ENCODE measurements around the gene DACH2. TPM values are rescaled to one million over a fixed set of nuclear protein-coding genes. Genes with fewer than 3 reads are reported as not detected.

DACH2 gene
- total RNA-seq, 1 experiment from 2014 or later: 2.7 TPM

DNA sequence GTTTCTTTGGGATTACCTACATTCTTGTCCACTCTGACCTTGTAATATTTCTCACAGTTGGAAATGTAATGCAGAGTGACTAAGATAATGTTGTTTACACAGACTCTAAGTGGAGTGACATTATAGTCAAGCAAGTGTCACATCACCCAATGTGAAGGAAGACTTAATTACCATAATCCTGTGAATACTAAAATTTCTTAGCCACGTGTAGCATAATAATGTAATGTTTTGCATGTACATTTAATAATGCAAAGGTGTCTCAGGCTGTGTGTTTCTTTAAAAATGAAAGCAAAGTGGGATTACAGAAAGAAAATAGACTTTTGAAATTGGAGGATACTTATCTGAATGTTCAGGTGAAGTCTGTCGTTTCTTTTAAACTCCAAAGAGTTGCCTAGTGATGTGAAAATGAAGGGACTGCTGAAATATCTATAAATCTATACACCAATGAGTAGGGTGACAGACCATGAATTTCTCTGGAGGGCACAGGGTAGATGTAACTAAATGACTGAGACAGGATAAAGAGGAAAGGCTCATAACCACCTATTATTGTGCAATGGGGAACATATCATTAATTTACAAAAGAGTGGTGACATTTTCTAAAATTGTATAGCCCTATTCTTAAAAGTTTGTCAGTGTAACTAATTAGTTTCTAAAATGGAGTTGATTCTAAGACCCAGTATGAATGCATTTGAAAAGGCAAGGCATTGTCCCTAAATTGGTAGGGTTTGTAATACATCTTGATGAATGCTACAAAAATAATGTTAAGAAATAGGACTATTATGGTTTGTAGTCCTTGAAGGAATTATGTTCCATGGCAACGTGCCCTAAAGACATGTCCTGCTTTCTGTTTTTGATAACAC, 235.7 kb downstream of the DACH2 start:
- Histone ChIP-seq H3K4me3 (ENCODE audit: insufficient read depth, low read depth, low read length) (no peak overlapping the region), H3K36me3 (replicated peaks; ENCODE audit: control insufficient read depth, insufficient read depth, low read length) (no peaks in the 10 kb centered on the region), H3K27me3 (ENCODE audit: control insufficient read depth, insufficient read depth, low read length) (no peaks in the 10 kb centered on the region)
- no peak for DNase-seq

DNA sequence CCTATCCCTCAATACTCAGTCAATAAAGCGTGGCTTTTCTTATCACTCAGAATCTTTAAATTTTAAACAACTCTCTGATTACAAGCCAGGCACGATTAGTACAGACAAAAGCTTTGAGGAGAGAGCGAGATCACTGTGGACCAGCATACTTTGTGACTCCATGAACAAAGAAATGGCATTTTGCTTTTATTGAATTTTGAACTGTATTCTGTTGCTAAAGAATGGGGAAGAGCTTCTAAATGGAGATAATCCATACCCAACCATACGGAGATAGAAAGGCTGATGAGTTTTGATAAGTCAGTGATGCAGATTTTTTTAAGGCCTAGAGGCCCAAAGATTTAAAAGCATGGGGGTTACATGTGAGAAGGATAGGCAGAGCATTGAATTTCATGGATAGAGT, 259.1 kb downstream of the DACH2 start:
- Histone ChIP-seq H3K36me3 (replicated peaks; ENCODE audit: control insufficient read depth, insufficient read depth, low read length) (no peaks in the 10 kb centered on the region), H3K27me3 (ENCODE audit: control insufficient read depth, insufficient read depth, low read length) (no peaks in the 10 kb centered on the region), H3K4me3 (ENCODE audit: insufficient read depth, low read depth, low read length) (no peak overlapping the region)
- no peak for DNase-seq

DNA sequence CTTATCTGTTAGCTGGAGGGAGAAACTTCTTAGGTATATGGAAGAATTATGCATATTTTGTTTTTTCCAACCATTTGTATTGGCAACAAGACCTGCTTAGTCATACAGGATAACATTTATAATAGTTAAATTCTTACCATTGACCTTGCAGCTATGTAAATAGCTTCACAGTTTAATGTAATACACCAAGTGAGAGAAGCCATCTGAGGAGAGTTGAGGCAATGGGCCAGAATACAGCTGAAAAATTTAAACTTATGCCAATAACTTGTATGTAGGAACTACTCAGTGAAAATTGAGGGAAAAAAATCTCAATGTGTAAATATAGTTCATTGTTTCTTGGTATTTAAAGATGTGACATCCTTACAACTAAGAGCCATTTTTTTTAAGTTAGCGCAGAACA, 273.5 kb downstream of the DACH2 start:
- H3K4me3 ChIP-seq (ENCODE audit: insufficient read depth, low read depth, low read length): no peak overlapping the region
- DNase-seq: no peak
- H3K27me3 ChIP-seq (ENCODE audit: control insufficient read depth, insufficient read depth, low read length): no peaks in the 10 kb centered on the region
- H3K36me3 ChIP-seq (replicated peaks; ENCODE audit: control insufficient read depth, insufficient read depth, low read length): no peaks in the 10 kb centered on the region

DNA sequence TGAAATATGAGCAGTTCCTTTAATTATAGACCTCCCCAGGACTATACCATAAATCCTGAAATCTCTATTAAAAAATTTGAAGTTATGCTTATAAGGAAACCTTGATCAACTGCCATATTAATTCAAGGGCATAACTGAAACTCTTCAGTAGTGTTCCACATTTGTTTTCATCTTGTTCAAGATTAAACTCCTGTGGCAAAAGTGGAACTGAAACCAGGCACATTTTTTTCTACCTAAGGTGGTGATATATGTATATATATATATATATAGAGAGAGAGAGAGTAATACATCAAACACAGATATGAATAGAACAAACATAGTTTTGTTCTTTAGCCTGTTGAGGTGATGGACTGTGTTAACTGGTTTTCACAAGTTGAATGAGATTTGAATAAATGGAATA, 287.9 kb downstream of the DACH2 start:
- Histone ChIP-seq H3K36me3 (replicated peaks; ENCODE audit: control insufficient read depth, insufficient read depth, low read length) (no peaks in the 10 kb centered on the region), H3K27me3 (ENCODE audit: control insufficient read depth, insufficient read depth, low read length) (no peaks in the 10 kb centered on the region), H3K4me3 (ENCODE audit: insufficient read depth, low read depth, low read length) (no peak overlapping the region)
- no peak for DNase-seq

DNA sequence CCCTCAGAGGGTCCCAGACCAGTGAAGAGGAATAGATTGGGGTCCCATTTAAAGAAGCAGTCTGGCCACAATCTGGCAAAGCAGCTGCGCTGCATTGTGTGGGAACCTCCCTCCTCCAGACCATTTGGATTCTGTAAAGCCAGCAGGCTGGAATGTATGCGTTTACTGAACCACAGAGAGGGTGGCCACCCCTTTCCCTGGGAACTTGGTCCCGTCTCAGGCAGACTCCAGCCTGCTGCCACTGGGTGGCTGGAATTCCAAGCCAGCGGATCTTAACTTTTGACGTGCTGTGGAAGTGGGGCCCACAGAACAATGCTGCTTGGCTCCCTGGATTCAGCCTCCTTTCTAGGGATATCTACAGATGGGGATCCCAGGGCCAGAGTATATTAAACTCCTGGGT, 307.2 kb downstream of the DACH2 start:
- Histone ChIP-seq H3K27me3 (ENCODE audit: control insufficient read depth, insufficient read depth, low read length) (no peaks in the 10 kb centered on the region), H3K4me3 (ENCODE audit: insufficient read depth, low read depth, low read length) (no peak overlapping the region), H3K36me3 (replicated peaks; ENCODE audit: control insufficient read depth, insufficient read depth, low read length) (no peaks in the 10 kb centered on the region)
- DNase-seq: no peak

DNA sequence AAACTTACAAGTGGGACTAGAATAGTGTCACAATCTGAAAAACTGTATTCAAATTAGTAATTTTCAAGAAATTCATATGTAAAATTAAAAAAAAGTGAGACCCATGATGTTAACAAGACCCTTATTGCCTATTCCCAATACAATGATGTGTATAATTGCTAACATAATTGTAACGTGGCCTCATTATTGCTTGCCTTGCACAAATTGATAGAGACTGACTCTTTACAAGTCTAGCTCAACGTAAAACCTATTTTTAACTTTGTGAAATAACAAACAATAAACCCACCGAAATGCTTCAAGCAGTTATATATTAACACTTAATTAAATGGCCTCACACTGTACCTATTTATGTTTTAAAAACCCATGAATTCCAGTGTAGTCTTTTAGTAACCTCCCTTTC, 312.5 kb downstream of the DACH2 start:
- no peak for DNase-seq
- Histone ChIP-seq H3K27me3 (ENCODE audit: control insufficient read depth, insufficient read depth, low read length) (no peaks in the 10 kb centered on the region), H3K4me3 (ENCODE audit: insufficient read depth, low read depth, low read length) (no peak overlapping the region), H3K36me3 (replicated peaks; ENCODE audit: control insufficient read depth, insufficient read depth, low read length) (no peaks in the 10 kb centered on the region)

DNA sequence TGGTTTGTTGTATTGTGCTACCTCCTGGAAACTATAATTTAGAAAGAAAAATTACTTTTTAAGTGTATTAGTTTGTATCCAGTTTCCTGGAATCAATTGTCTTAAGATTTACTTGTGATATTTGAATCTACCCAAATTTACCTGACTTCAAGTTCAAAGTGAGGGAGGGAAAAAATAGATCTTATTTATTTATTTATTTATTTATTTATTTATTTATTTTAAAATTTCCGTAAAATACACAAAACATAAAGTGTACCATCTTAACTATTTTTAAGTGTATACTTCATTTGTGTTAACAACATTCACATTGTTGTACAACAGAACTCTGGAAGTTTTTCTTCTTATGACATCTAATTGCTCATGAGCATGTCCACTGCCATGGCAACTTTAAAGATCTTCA, 356.0 kb downstream of the DACH2 start:
- no peaks in the 10 kb centered on the region for H3K27me3 ChIP-seq (ENCODE audit: control insufficient read depth, insufficient read depth, low read length)
- DNase-seq: no peak
- H3K4me3 ChIP-seq (ENCODE audit: insufficient read depth, low read depth, low read length): no peak overlapping the region

DNA sequence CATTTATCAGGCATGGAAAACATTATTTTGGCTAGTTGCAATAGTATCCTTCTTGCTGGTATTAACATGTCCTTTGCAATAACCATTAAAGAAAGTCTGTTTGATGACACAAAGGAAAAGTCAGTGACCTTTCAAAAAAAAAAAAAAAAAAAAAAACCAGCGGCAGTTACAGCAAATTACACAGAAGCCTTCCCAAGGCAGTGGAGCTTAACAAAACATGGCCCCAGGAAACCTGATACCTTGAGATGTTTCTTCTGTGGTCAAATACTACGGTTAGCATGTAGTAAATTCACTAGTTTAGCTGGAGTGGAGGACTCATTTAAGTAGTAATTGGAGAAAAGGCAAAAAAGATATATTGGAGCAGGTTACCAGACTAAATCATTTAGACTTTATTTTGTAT, 359.1 kb downstream of the DACH2 start:
- no peaks in the 10 kb centered on the region for H3K27me3 ChIP-seq (ENCODE audit: control insufficient read depth, insufficient read depth, low read length)
- no peaks in the 10 kb centered on the region for H3K36me3 ChIP-seq (replicated peaks; ENCODE audit: control insufficient read depth, insufficient read depth, low read length)
- no peak overlapping the region for H3K4me3 ChIP-seq (ENCODE audit: insufficient read depth, low read depth, low read length)
- no peak for DNase-seq

More for the DNA sequence above, 356.0 kb downstream of the DACH2 start:
- H3K36me3 ChIP-seq (replicated peaks; ENCODE audit: control insufficient read depth, insufficient read depth, low read length): no peaks in the 10 kb centered on the region

DNA sequence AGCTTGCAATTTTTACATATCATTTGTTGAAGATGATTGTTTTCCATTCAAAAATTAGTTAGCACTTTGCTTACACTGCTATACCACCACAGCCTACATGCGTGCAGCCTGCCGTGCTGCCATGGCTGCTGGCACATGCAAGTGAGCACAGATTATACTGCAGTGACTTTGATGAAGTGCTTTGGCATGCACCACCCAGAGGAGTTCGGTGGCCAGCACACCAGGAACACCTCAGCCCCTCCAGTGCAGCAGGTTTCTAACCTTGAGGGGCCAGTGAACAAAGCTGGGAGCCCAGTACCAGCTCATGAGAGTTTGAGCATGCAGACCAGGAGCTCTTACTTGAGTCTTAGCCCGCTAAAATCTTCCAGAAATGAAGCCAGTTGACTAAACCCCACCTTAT, 431.5 kb downstream of the DACH2 start:
- Histone ChIP-seq H3K27me3 (ENCODE audit: control insufficient read depth, insufficient read depth, low read length) (no peaks in the 10 kb centered on the region), H3K36me3 (replicated peaks; ENCODE audit: control insufficient read depth, insufficient read depth, low read length) (no peaks in the 10 kb centered on the region), H3K4me3 (ENCODE audit: insufficient read depth, low read depth, low read length) (no peak overlapping the region)
- DNase-seq: no peak

DNA sequence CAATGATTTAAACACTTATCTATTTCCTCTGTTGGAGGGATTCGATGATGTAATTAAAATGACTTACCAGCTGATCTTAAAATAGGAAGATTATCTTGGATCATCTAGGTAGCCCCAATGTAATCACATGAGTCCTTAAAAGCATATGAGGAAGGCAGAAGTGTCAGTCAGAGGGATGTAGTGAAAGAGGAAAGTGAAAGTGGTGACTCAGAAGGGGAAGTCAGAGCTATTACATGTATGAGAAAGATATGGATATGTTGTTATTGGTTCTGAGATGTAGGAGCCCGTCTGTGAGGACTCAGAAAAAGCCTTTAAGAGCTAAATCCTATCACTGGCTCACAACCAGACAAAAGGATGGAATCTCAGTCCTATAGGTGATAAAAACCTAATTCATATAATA, 456.4 kb downstream of the DACH2 start:
- Histone ChIP-seq H3K4me3 (ENCODE audit: insufficient read depth, low read depth, low read length) (no peak overlapping the region), H3K27me3 (ENCODE audit: control insufficient read depth, insufficient read depth, low read length) (no peaks in the 10 kb centered on the region), H3K36me3 (replicated peaks; ENCODE audit: control insufficient read depth, insufficient read depth, low read length) (no peaks in the 10 kb centered on the region)
- DNase-seq: no peak

DNA sequence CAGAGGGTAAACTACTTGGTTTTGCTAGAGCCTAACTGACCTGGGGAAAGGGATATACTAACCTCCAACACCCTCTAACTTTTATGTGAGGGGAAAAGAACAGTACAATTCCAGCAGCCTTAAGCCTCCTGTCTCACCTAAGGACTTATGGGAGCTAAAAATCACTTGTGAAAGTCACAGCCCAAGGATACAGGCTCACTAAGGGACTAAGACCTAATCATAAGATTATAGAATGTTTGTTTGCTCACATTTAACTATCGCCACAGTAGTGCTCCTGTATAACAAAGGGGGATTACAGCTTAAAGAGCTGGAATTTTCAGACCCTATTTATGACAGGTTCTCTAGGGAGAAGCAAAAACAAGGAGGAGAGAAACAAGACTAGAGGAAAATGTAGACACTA, 548.7 kb downstream of the DACH2 start:
- Histone ChIP-seq H3K4me3 (ENCODE audit: insufficient read depth, low read depth, low read length) (no peak overlapping the region), H3K36me3 (replicated peaks; ENCODE audit: control insufficient read depth, insufficient read depth, low read length) (no peaks in the 10 kb centered on the region), H3K27me3 (ENCODE audit: control insufficient read depth, insufficient read depth, low read length) (no peaks in the 10 kb centered on the region)
- DNase-seq: no peak

DNA sequence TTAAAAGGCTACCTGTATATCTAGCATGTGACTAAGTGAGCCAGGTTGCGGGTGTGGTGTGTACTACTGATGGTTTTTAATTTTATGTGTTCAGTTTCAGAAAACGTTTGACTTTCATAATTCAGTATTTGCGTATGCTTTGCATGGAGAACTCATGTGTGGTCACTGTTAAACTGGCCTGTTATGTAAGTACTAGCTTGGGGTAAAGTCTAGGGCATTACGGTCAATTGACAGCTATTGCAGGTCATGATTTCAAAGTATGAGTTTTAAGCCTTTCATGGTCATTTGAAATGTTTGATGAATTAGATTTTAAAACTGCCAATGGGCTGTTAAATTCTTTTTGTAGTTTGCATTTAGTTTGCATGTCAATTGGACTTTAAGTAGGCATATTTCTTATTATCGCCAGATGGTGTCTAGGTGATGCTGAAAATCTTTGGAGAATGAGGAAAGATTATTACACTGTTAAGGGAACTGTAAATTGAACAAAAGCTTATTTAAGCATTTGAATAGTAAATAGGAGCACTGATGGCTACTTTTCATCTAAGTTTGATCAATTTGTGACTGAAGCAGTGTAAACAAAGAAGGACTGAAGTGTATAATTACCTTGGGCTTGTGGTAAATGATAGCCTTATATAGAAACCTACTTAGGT, 563.4 kb downstream of the DACH2 start:
- Histone ChIP-seq H3K27me3 (ENCODE audit: control insufficient read depth, insufficient read depth, low read length) (no peaks in the 10 kb centered on the region), H3K4me3 (ENCODE audit: insufficient read depth, low read depth, low read length) (no peak overlapping the region), H3K36me3 (replicated peaks; ENCODE audit: control insufficient read depth, insufficient read depth, low read length) (no peaks in the 10 kb centered on the region)
- no peak for DNase-seq

DNA sequence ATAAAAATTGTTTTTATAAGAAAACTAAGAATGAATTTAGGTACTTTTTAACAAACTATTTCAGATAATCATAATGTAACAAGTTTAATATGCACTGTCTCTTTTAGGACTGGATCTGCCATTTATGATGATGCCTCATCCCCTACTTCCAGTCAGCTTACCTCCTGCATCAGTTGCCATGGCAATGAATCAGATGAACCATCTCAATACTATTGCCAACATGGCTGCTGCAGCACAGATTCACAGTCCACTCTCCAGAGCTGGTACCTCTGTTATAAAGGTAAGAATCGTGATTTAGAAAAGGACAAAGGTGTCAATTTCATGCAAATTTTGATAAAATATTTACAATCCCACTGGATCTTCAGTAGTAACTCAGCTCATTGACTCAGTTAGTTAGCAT, 566.2 kb downstream of the DACH2 start:
- H3K27me3 ChIP-seq (ENCODE audit: control insufficient read depth, insufficient read depth, low read length): no peaks in the 10 kb centered on the region
- no peak overlapping the region for H3K4me3 ChIP-seq (ENCODE audit: insufficient read depth, low read depth, low read length)
- DNase-seq: no peak
- H3K36me3 ChIP-seq (replicated peaks; ENCODE audit: control insufficient read depth, insufficient read depth, low read length): no peaks in the 10 kb centered on the region

DNA sequence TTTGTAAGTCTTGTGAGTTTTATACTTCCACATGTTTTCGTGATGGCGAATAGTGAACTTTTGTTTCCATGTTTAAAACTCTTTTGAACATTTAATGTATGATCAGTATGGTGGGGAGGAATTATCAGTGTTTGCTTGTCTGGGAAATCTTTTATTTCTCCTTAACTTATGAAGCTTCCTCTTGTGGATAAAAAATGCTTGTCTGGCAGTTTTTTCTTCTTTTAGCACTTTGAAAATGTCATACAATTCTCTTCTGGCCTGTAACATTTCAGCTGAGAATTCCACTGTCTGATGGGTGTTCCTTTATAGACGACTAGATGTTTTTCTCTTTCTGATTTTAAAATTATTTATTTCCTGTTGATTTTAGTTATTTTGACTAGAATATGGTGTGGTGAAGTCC, 576.0 kb downstream of the DACH2 start:
- Histone ChIP-seq H3K27me3 (ENCODE audit: control insufficient read depth, insufficient read depth, low read length) (no peaks in the 10 kb centered on the region), H3K4me3 (ENCODE audit: insufficient read depth, low read depth, low read length) (no peak overlapping the region), H3K36me3 (replicated peaks; ENCODE audit: control insufficient read depth, insufficient read depth, low read length) (no peaks in the 10 kb centered on the region)
- no peak for DNase-seq

DNA sequence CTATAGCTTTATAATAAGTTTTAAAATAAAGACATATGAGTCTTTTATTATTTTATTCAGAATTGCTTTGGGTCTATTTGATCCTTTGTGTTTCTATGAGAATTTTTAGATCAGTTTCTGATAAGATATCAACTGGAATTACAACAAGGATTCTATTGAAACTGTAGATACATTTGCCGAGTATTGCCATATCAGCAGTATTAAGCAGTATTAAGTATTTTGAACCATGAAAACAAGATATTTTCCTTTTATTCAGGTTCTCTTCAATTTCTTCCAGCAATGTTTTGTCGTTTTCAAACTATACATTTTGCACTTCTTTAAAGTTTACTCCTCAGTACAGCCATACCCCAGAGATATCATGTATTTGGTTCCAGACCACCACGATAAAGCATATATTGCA, 598.8 kb downstream of the DACH2 start:
- no peak overlapping the region for H3K4me3 ChIP-seq (ENCODE audit: insufficient read depth, low read depth, low read length)
- no peak for DNase-seq
- H3K27me3 ChIP-seq (ENCODE audit: control insufficient read depth, insufficient read depth, low read length): no peaks in the 10 kb centered on the region
- no peaks in the 10 kb centered on the region for H3K36me3 ChIP-seq (replicated peaks; ENCODE audit: control insufficient read depth, insufficient read depth, low read length)
